ENCODE measurements around the gene PGAP2.
A peak's percentile ranks its signal among the peaks of the same experiment; 100 is the strongest.
"Not testable (repeated sequence)": the region's sequence is repeated elsewhere in the genome, so short reads cannot be mapped to it uniquely, and the experiment has no call there.

The PGAP2 gene

GRCh38 chr11:3807909-3808860 lies at the start of gene PGAP2:
Gene PGAP2 (plus strand): TSS chr11:3808560. CDS start chr11:3811260, 2,700 bp downstream.
- DNase-seq, result peak; percentile 81

- DNase-seq, result no peak
Measured at GRCh38 chr11:3764266-3764665, 44.1 kb upstream of the PGAP2 start.

- not testable (repeated sequence) for DNase-seq
Measured at GRCh38 chr11:3766836-3767235, 41.5 kb upstream of the PGAP2 start.

- DNase-seq, result no peak
Measured at GRCh38 chr11:3767536-3767935, 40.8 kb upstream of the PGAP2 start.

- DNase-seq, result no peak
Measured at GRCh38 chr11:3773180-3773579, 35.2 kb upstream of the PGAP2 start.

- no peak for DNase-seq
Measured at GRCh38 chr11:3775736-3776406, 32.5 kb upstream of the PGAP2 start.

GRCh38 chr11:3781423-3781822 lies 26.9 kb upstream of the PGAP2 start:
- DNase-seq, result no peak

GRCh38 chr11:3782963-3783362 lies 25.4 kb upstream of the PGAP2 start:
- DNase-seq, result no peak

GRCh38 chr11:3783611-3784010 lies 24.7 kb upstream of the PGAP2 start:
- DNase-seq, result no peak

- DNase-seq, result no peak
Measured at GRCh38 chr11:3786781-3787428, 21.5 kb upstream of the PGAP2 start.

- DNase-seq, result peak; percentile 43
Measured at GRCh38 chr11:3794387-3794786, 14.0 kb upstream of the PGAP2 start.

GRCh38 chr11:3795131-3796001 lies 13.0 kb upstream of the PGAP2 start:
- DNase-seq, result peak; percentile 30

- no peak for DNase-seq
Measured at GRCh38 chr11:3796002-3796311, 12.4 kb upstream of the PGAP2 start.

- DNase-seq, result no peak
Measured at GRCh38 chr11:3796346-3796745, 12.0 kb upstream of the PGAP2 start.

- no peak for DNase-seq
Measured at GRCh38 chr11:3796801-3797328, 11.5 kb upstream of the PGAP2 start.

GRCh38 chr11:3797329-3798090 lies 10.8 kb upstream of the PGAP2 start, which contains the start of gene NUP98:
Gene NUP98 (minus strand): TSS chr11:3797554. CDS start chr11:3782117, 15,437 bp downstream.
- peak; percentile 99 for DNase-seq

- DNase-seq, result no peak
Measured at GRCh38 chr11:3799143-3799542, 9.2 kb upstream of the PGAP2 start.

GRCh38 chr11:3799873-3800272 lies 8.5 kb upstream of the PGAP2 start:
- DNase-seq, result no peak

- DNase-seq, result no peak
Measured at GRCh38 chr11:3802011-3802790, 6.2 kb upstream of the PGAP2 start.

- no peak for DNase-seq
Measured at GRCh38 chr11:3803726-3804495, 4.4 kb upstream of the PGAP2 start.

Measured in activated CD8-positive, alpha-beta memory T cell treated with anti-CD3 and anti-CD28 coated beads, Interleukin-2, amount 50 U/mL, for 48 hours (primary cell).